Suprapubic skin (tissue), 4 donors: Measurements from ENCODE around the gene KLK2. TPM values are rescaled to one million over a fixed set of nuclear protein-coding genes. Genes with fewer than 3 reads are reported as not detected.

Experiments
- DNase-seq, 2 donors: peaks; one replicate each; pipeline ENCODE4 v3.0.0-alpha.2; 2019; ENCODE audit warnings: low spot score in 2 of 2
- H3K27ac ChIP-seq: fragments of 200-600 bp; sonication (generic); one replicate; pipeline ENCODE4 v1.5.1; 2019
- H3K27me3 ChIP-seq: fragments of 200-600 bp; sonication (generic); one replicate; pipeline ENCODE4 v1.5.1; 2019
- H3K36me3 ChIP-seq: fragments of 200-600 bp; sonication (generic); one replicate; pipeline ENCODE4 v1.5.1; 2019
- H3K4me1 ChIP-seq: fragments of 200-600 bp; sonication (generic); one replicate; pipeline ENCODE4 v1.5.1; 2019
- H3K4me3 ChIP-seq: fragments of 200-600 bp; sonication (generic); one replicate; pipeline ENCODE4 v1.5.1; 2019; ENCODE audit warnings: mild to moderate bottlenecking
- H3K9me3 ChIP-seq: fragments of 200-600 bp; sonication (generic); one replicate; pipeline ENCODE4 v1.5.1; 2019
- EP300 ChIP-seq: sonication (generic); formaldehyde crosslinking; IDR thresholded peaks from one replicate; pipeline ENCODE4 v1.6.1; 2017; ENCODE audit warnings: antibody characterized with exemption
- POLR2A ChIP-seq, 2 donors: fragments of 450-650 bp; IDR thresholded peaks; one replicate each; pipeline ENCODE4 v1.6.1; 2017; ENCODE audit warnings: antibody characterized with exemption in 2 of 2, mild to moderate bottlenecking in 2 of 2, moderate library complexity in 2 of 2
- POLR2AphosphoS5 ChIP-seq, 3 donors: sonication (generic); formaldehyde crosslinking; IDR thresholded peaks; one replicate each; pipeline ENCODE4 v1.6.1; 2017; ENCODE audit warnings: antibody characterized with exemption in 3 of 3
- WGBS: methylation state at CpG from one replicate; pipeline ENCODE4 v1.1.5; 2018; 5-methylcytosine and 5-hydroxymethylcytosine counted together
- total RNA-seq, 4 donors: library from RNA; depleted of rRNA; stranded (reverse); fragments of >200 nt; gene quantifications; one replicate each; pipeline ENCODE4 v1.1.0, GENCODE V29; 2016
- TF ChIP-seq, protein P1 (sequence below), 2 donors: fragments of 200-600 bp in 1 of 2; fragments of 450-650 bp in 1 of 2; sonication (generic) in 1 of 2; IDR thresholded peaks; one replicate each; pipeline ENCODE4 v1.5.1; 2016 to 2019; ENCODE audit warnings: antibody characterized with exemption in 2 of 2, mild to moderate bottlenecking in 1 of 2, moderate library complexity in 1 of 2

KLK2 gene
- total RNA-seq, 4 donors from 2014 or later = not detected

DNA sequence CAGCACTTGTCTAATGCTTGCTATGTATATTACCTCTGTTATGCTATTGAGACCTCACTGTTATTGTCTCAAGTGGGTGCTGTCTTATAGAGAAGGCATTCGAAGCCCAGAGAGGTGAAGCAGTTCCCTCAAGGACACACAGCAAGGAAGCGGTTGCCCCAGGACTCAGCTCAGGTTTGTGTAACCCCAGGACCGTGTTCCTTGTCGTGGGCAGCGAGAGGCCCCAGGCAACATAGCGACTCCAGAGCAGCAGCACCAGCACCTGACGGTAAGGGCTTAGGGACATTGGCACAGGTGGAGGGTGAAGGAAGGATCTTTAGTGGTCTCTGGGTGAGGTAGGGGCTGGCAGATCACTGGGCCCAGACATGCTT lies 42.2 kb upstream of the KLK2 start:
- WGBS = 79% methylated on average over 3 of the region's 7 CpGs
- TF ChIP-seq POLR2A (IDR thresholded peaks at IDR 0.05) = no peak
- TF ChIP-seq, protein P1, sequence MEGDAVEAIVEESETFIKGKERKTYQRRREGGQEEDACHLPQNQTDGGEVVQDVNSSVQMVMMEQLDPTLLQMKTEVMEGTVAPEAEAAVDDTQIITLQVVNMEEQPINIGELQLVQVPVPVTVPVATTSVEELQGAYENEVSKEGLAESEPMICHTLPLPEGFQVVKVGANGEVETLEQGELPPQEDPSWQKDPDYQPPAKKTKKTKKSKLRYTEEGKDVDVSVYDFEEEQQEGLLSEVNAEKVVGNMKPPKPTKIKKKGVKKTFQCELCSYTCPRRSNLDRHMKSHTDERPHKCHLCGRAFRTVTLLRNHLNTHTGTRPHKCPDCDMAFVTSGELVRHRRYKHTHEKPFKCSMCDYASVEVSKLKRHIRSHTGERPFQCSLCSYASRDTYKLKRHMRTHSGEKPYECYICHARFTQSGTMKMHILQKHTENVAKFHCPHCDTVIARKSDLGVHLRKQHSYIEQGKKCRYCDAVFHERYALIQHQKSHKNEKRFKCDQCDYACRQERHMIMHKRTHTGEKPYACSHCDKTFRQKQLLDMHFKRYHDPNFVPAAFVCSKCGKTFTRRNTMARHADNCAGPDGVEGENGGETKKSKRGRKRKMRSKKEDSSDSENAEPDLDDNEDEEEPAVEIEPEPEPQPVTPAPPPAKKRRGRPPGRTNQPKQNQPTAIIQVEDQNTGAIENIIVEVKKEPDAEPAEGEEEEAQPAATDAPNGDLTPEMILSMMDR (IDR thresholded peaks at IDR 0.05) = no peak
- no peak for TF ChIP-seq EP300
- TF ChIP-seq POLR2AphosphoS5 (IDR thresholded peaks at IDR 0.05) = no peak
- peaks cover 42% of the 10 kb centered on the region for H3K27me3 ChIP-seq

DNA sequence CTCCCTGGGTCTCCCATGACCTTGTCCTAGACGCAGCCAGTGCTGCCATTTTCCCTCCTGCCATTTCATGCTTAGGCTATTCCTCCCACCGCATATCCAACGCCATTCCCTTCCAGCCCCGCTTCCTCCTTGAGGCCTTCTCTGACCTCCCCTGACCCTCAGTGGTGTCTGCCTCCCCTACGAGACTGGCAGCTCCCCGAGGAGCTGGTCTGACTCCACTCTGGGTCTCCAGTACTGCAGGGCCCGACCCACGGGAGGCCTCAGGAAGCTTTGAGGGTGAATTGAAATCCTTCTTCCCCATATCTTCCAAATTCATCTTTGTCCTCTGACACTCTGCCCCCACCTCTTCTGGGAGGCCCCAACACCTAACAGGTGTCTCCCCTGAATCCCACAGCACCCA lies 40.6 kb upstream of the KLK2 start:
- no peak for DNase-seq
- no peaks in the 10 kb centered on the region for H3K9me3 ChIP-seq
- no peaks in the 10 kb centered on the region for H3K36me3 ChIP-seq
- WGBS = 87% methylated on average over 8 of the region's 8 CpGs
- TF ChIP-seq POLR2A (IDR thresholded peaks at IDR 0.05) (no peak), POLR2AphosphoS5 (IDR thresholded peaks at IDR 0.05) (no peak), EP300 (no peak)
- TF ChIP-seq, protein P1 (IDR thresholded peaks at IDR 0.05) = no peak
- no peak overlapping the region for H3K4me3 ChIP-seq
- H3K27me3 ChIP-seq = peaks cover 49% of the 10 kb centered on the region
- no peak overlapping the region for H3K27ac ChIP-seq
- H3K4me1 ChIP-seq = peaks cover 20% of the 10 kb centered on the region

More for the DNA sequence above, 42.2 kb upstream of the KLK2 start:
- H3K36me3 ChIP-seq = no peaks in the 10 kb centered on the region
- H3K9me3 ChIP-seq = no peaks in the 10 kb centered on the region
- DNase-seq = no peak
- no peak overlapping the region for H3K4me3 ChIP-seq
- H3K4me1 ChIP-seq = peaks cover 11% of the 10 kb centered on the region
- no peak overlapping the region for H3K27ac ChIP-seq

DNA sequence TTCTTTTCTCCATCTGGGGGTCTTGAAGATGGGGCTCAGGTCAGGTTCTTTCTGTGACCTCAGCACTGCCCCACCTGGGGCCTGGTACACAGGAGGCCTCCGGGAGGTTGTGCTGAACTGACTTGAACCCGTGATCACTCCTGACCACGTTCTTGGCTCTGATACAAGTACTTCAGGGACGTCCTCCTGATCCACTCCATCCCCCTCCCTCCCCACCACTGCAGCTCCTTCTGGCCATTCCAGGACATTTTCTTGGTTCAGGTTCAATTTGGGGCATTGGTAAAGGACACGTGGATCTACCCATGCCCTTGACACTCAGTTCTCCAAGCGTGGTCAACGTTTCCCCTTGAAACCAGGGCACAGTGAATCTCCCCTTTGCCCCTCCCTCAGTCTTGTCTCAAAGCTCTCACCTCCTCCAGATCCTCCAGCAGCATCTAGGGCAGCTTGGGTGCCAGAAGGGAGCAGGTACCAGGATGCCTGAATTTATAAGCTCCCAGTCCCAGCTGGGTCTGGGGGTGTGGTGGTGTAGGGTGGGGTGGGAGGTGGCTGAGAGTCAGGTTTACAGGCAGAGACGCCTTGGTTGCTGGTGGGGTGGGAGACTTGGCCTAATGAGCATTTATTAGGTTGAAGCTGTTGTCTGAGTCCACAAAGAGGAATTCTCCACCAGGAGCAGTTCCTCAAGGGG lies 40.0 kb upstream of the KLK2 start, which contains the start of gene KLK15:
Gene KLK15 (minus strand): TSS at position 458 of the 685 bp plus-strand sequence. CDS start 2,082 bp downstream, outside the sequence.
- WGBS = 76% methylated on average over 8 of the region's 8 CpGs
- H3K27me3 ChIP-seq = peaks cover 52% of the 10 kb centered on the region
- H3K36me3 ChIP-seq = no peaks in the 10 kb centered on the region
- no peak within 1 kb of the TSS for H3K27ac ChIP-seq
- no peak within 1 kb of the TSS for H3K4me3 ChIP-seq
- no peaks in the 10 kb centered on the region for H3K9me3 ChIP-seq
- no peak for DNase-seq
- peaks cover 20% of the 10 kb centered on the region for H3K4me1 ChIP-seq
- TF ChIP-seq, protein P1 (IDR thresholded peaks at IDR 0.05) = no peak
- no peak for TF ChIP-seq POLR2AphosphoS5 (IDR thresholded peaks at IDR 0.05)
- TF ChIP-seq POLR2A (IDR thresholded peaks at IDR 0.05) = no peak
- TF ChIP-seq EP300 = no peak

DNA sequence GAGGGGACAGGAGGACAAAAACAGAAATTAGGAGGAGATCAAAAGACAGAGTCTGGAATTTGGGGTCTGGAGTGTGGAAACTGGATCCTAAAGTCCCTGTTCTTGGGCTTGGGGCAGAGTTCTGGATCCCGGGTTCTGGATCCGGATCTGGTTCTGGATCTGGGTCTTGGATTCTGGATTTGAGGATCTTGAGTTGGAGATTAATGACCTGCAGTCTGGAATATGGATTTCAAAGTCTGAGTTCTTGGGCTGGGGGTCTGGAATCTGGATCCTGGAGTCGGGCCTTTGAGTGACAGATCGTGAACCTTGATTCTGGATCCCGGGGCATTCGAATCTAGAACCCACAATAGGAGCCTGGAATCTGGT lies 39.5 kb upstream of the KLK2 start:
- no peak for DNase-seq
- Histone ChIP-seq H3K4me1 (peaks cover 20% of the 10 kb centered on the region), H3K36me3 (no peaks in the 10 kb centered on the region), H3K4me3 (no peak overlapping the region), H3K27me3 (peaks cover 55% of the 10 kb centered on the region), H3K9me3 (no peaks in the 10 kb centered on the region), H3K27ac (no peak overlapping the region)
- 95% methylated on average over 6 of the region's 6 CpGs for WGBS
- TF ChIP-seq, protein P1 (IDR thresholded peaks at IDR 0.05) = no peak
- TF ChIP-seq POLR2A (IDR thresholded peaks at IDR 0.05) (no peak), EP300 (no peak), POLR2AphosphoS5 (IDR thresholded peaks at IDR 0.05) (no peak)

DNA sequence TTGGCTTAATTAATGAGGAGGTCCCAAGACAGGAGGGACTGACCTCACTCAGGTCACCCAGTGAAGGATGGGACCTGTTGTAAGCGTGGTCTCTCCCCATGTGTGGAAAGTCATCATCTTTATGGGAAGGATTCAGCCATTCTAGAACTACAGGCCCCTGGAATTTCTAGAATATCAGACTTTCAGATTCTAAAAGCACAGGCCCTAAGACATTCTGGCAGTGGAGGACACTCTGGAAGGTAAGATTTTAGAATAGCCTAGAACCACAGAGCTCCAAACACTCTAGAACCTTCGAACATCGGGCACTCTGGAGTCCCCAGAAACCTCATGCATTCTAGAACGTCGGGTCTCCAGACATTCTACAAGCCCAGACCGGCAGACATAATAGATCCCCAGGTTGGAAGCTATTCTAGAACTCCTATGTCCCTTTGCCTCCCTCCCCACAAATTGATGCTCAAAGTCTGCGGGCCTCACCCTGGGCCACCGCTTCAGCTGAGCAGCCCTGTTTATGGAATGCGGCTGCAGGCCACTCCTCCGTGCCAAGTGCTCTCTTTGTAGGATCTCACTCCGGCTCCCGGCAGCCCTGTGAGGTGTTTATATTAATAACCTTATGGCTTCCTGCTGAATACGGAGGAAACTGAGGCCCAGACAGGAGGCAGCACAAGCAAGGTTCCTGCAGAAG lies 38.0 kb upstream of the KLK2 start:
- H3K9me3 ChIP-seq = no peaks in the 10 kb centered on the region
- no peak for DNase-seq
- H3K27ac ChIP-seq = peak overlapping the region; percentile 35
- H3K27me3 ChIP-seq = peaks cover 58% of the 10 kb centered on the region
- TF ChIP-seq POLR2A (IDR thresholded peaks at IDR 0.05) (no peak), POLR2AphosphoS5 (IDR thresholded peaks at IDR 0.05) (no peak), EP300 (no peak)
- TF ChIP-seq, protein P1 (IDR thresholded peaks at IDR 0.05) = no peak
- 35% methylated on average over 9 of the region's 13 CpGs for WGBS
- peaks cover 20% of the 10 kb centered on the region for H3K4me1 ChIP-seq
- H3K36me3 ChIP-seq = no peaks in the 10 kb centered on the region
- H3K4me3 ChIP-seq = peak overlapping the region; percentile 60
